ENCODE results near the gene GPR55.
A peak's percentile ranks its signal among the peaks of the same experiment; 100 is the strongest.

Gene GPR55

DNA sequence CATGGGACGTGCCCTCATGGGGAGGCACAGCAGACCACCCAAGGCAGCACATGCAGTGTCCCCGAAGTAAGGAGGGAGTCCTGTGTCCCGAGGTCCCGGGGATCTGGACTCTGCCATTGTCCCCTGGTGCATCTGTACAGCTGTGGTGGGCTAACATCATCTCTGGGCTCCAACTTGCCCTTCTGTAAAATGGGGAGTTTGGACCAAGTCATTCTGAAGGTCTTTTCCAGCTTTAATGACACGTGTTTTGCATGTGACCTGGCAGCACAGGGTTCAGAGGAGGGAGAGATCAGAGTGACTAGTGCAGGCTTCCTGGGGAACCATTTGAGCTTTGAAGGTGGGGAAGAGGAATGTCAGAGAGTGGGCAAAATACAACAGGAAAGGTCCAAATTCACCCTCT, 38.8 kb downstream of the GPR55 start:
- no peak for DNase-seq (ENCODE audit: low read depth)
- no peak overlapping the region for H3K4me3 ChIP-seq (ENCODE audit: low read depth, low read length)
- TF ChIP-seq, protein P1, sequence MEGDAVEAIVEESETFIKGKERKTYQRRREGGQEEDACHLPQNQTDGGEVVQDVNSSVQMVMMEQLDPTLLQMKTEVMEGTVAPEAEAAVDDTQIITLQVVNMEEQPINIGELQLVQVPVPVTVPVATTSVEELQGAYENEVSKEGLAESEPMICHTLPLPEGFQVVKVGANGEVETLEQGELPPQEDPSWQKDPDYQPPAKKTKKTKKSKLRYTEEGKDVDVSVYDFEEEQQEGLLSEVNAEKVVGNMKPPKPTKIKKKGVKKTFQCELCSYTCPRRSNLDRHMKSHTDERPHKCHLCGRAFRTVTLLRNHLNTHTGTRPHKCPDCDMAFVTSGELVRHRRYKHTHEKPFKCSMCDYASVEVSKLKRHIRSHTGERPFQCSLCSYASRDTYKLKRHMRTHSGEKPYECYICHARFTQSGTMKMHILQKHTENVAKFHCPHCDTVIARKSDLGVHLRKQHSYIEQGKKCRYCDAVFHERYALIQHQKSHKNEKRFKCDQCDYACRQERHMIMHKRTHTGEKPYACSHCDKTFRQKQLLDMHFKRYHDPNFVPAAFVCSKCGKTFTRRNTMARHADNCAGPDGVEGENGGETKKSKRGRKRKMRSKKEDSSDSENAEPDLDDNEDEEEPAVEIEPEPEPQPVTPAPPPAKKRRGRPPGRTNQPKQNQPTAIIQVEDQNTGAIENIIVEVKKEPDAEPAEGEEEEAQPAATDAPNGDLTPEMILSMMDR (IDR thresholded peaks at IDR 0.05; ENCODE audit: insufficient read depth, low read depth, low read length, missing control alignments): no peak

DNA sequence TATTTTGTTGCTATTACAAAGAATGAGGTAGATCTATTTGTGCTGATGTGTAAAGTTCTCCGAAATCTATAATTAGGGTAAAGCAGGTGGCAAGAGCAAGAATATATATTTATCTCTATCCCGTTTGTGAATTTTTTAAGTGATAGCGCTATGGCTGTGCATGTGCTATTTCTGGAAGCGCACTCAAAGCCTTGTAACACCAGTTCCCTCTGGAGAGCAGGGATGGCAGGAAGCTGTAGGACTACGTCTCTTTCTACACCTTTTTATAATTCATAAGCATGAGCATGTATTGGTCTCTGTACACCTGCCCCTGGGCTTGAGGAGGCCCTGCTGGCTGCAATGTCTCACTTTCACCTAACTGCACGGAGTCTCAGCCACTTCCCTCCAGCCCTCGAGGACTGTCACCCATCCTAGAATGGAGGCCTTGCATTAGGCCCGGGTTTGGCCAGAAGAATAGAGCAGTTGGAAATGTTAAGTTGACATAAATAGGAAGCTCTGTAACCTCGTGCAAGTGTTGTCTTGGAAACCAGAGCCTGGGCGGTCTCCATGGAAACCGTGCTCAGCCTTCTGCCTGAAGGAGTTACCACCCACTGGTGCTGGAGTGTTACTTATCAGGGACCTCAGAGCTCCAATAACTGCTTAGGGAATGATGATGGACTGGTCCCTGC, 39.4 kb downstream of the GPR55 start:
- TF ChIP-seq, protein P1 (IDR thresholded peaks at IDR 0.05; ENCODE audit: insufficient read depth, low read depth, low read length, missing control alignments): no peak
- peak; percentile 68 for DNase-seq (ENCODE audit: low read depth)
- no peak overlapping the region for H3K4me3 ChIP-seq (ENCODE audit: low read depth, low read length)

GRCh38 chr2:230881840-230882239, 43.2 kb downstream of the GPR55 start:
- DNase-seq (ENCODE audit: low read depth): no peak
- no peak overlapping the region for H3K4me3 ChIP-seq (ENCODE audit: low read depth, low read length)
- TF ChIP-seq, protein P1 (IDR thresholded peaks at IDR 0.05; ENCODE audit: insufficient read depth, low read depth, low read length, missing control alignments): no peak

DNA sequence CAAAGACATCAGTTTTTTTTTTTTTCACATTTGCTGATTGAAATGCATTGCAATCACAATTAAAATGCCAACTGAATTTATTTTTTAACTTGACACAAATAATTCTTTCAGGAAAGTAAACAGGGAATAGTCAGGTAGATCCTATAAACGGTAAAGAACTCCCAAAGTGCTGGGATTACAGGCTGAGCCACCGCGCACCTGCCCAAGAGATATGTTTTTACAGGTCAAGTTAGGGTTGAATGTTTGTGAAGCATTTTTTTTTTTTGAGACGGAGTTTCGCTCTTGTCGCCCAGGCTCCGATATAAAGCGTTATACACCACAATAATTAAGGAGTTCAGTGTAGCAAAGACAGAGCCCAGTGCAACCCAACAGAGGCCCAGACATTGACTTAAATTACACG, 45.2 kb downstream of the GPR55 start:
- no peak overlapping the region for H3K4me3 ChIP-seq (ENCODE audit: low read depth, low read length)
- TF ChIP-seq, protein P1 (IDR thresholded peaks at IDR 0.05; ENCODE audit: insufficient read depth, low read depth, low read length, missing control alignments): no peak
- no peak for DNase-seq (ENCODE audit: low read depth)

GRCh38 chr2:230879271-230879882, 45.7 kb downstream of the GPR55 start:
- no peak for DNase-seq (ENCODE audit: low read depth)
- H3K4me3 ChIP-seq (ENCODE audit: low read depth, low read length): no peak overlapping the region
- TF ChIP-seq, protein P1 (IDR thresholded peaks at IDR 0.05; ENCODE audit: insufficient read depth, low read depth, low read length, missing control alignments): no peak

DNA sequence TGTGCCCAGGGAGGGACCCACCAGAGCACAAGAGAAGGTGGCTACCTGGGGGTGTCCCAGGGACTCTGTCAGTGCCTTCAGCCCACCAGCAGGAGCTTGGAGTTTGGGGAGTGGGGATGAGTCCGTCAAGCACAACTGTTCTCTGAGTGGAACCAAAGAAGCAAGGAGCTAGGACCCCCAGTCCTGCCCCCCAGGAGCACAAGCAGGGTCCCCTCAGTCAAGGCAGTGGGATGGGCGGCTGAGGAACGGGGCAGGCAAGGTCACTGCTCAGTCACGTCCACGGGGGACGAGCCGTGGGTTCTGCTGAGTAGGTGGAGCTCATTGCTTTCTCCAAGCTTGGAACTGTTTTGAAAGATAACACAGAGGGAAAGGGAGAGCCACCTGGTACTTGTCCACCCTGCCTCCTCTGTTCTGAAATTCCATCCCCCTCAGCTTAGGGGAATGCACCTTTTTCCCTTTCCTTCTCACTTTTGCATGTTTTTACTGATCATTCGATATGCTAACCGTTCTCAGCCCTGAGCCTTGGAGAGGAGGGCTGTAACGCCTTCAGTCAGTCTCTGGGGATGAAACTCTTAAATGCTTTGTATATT, 46.3 kb downstream of the GPR55 start:
- no peak overlapping the region for H3K4me3 ChIP-seq (ENCODE audit: low read depth, low read length)
- TF ChIP-seq, protein P1 (IDR thresholded peaks at IDR 0.05; ENCODE audit: insufficient read depth, low read depth, low read length, missing control alignments): no peak
- DNase-seq (ENCODE audit: low read depth): no peak

Measured in GM12865 (cell line).